GM18951 (cell line): ENCODE data around the gene GP1BA.
"Not testable (repeated sequence)": the region's sequence is repeated elsewhere in the genome, so short reads cannot be mapped to it uniquely, and the experiment has no call there.

Source experiments
- POLR2A ChIP-seq: IDR thresholded peaks from 4 replicates; pipeline ENCODE4 v1.6.1; 2011; ENCODE audit warnings: mild to moderate bottlenecking; ENCODE audit not compliant: insufficient read length, insufficient read depth; ENCODE audit errors: extremely low read depth
- in situ Hi-C: fragments of 300-500 bp; cut with MboI; formaldehyde crosslinking; loops from one replicate; pipeline ENCODE4 v1.12.0; 2022; ENCODE audit warnings: low sequenced_read_pairs, mixed read lengths, inconsistent platforms; ENCODE audit not compliant: unreplicated experiment

The GP1BA gene

GRCh38 chr17:4896332-4897197, 35.5 kb upstream of the GP1BA start:
- in situ Hi-C loops: loop anchor here (25.0 kb wide), 1 partner anchor 334 kb away; the partner anchor contains the start of genes GGT6 and MYBBP1A

DNA sequence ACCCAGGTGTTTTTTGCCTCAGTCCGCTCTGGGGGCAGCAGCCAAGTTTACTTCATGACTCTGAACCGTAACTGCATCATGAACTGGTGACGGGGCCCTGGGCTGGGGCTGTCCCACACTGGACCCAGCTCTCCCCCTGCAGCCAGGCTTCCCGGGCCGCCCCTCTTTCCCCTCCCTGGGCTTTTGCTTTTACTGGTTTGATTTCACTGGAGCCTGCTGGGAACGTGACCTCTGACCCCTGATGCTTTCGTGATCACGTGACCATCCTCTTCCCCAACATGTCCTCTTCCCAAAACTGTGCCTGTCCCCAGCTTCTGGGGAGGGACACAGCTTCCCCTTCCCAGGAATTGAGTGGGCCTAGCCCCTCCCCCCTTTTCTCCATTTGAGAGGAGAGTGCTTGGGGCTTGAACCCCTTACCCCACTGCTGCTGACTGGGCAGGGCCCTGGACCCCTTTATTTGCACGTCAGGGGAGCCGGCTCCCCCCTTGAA, 34.8 kb upstream of the GP1BA start:
- in situ Hi-C loops: loop anchor here (25.0 kb wide), 1 partner anchor 335 kb away; the partner anchor contains the start of genes GGT6 and MYBBP1A
- TF ChIP-seq POLR2A: no peak

More at GRCh38 chr17:4896332-4897197, 35.5 kb upstream of the GP1BA start:
- TF ChIP-seq POLR2A: no peak

DNA sequence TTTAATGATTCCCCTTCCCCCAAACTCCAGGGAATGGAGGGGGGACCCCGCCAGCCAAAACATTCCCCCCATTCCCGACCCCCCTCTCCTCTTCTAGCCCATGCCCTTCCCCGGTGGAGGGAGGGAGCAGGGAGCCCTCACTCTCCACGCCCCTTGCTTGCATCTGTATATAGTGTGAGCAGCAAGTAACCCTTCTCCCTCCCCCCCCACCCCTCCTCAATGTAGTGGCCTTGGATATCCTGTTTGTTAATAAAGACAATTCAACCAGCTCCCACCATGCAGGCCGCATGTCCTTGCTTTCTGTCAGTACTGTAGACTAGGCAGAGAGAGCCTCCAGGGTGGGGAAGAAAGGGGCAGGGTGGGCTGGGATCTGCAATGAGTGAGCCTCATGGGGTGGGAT, 34.3 kb upstream of the GP1BA start:
- in situ Hi-C loops: loop anchor here (25.0 kb wide), 1 partner anchor 335 kb away; the partner anchor contains the start of genes GGT6 and MYBBP1A
- no peak for TF ChIP-seq POLR2A

GRCh38 chr17:4898351-4898750, 33.7 kb upstream of the GP1BA start:
- TF ChIP-seq POLR2A: no peak
- in situ Hi-C loops: loop anchor here (25.0 kb wide), 1 partner anchor 336 kb away; the partner anchor contains the start of genes GGT6 and MYBBP1A

GRCh38 chr17:4898927-4899326, 33.1 kb upstream of the GP1BA start:
- TF ChIP-seq POLR2A: no peak
- in situ Hi-C loops: loop anchor here (25.0 kb wide), 1 partner anchor 337 kb away; the partner anchor contains the start of genes GGT6 and MYBBP1A

GRCh38 chr17:4899341-4900230, 32.5 kb upstream of the GP1BA start, which contains the start of gene C17orf107:
Gene C17orf107 (plus strand): TSS chr17:4899536. CDS start chr17:4899763, 227 bp downstream.
- TF ChIP-seq POLR2A: peak; percentile 8
- in situ Hi-C loops: loop anchor here (25.0 kb wide), 1 partner anchor 337 kb away; the partner anchor contains the start of genes GGT6 and MYBBP1A

DNA sequence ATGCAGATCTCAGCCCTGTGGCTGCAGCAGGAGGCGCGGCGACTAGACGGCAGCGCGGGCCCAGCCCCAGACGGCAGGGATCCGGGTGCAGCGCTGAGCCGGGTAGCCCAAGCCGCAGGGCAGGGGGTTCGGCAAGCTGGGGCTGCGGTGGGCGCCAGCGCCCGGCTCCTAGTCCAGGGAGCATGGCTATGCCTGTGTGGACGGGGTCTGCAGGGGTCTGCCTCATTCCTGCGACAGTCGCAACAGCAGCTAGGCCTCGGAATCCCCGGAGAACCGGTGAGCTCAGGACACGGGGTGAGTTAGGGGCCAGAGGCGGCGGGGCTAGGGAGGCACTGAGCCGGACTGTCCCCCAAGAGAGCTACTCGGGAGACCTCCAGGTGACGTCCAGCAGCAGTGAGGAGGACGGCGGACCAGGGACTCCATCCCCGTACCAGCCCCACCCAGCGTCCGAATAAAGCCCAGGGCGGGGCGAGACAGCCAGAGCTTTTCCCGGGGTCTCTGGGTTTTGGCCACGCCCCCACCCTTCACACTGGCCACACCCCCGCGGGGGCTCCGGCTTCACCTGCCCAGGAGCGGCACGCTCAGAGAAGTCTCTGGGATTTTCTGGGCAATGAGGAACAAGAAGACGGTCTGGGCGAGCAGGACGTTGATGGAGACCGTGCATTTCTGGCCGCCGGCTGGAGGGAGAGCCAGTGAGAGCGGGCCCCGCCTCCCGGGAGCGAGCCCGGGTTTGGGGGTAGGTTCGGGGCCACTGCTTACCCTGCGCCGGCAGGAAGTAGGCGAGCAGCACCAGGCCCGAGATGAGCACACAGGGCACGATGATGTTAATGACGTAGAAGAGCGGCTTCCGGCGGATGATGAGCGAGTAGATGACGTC, 31.6 kb upstream of the GP1BA start:
- in situ Hi-C loops: no loop called here
- TF ChIP-seq POLR2A: no peak

DNA sequence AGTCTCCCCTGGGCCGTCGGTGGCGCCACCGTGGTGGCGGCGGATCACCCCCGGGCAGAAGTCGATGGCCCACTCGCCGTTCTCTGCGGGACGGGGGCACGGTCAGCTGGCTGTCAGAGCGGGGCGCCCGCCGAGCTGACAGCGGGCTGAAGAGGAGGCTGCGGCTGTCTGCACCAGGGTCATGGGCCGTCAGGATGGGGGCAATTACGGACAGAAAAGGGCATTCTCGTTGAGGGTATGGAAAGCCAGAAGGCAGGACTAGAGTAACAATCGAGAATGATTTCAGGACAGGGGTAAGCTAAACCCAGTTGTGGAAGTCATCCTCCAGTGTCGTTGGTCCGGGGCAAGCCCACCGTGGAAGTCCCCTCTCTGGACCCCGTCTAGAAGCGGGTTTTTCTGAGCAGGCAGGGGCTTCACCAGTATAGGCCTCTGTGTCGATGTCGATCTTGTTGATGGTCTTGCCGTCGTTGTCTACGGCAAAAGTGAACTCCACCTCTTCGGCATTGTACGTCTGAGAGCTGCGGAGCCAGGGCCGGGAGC, 30.9 kb upstream of the GP1BA start:
- no peak for TF ChIP-seq POLR2A
- in situ Hi-C loops: no loop called here

GRCh38 chr17:4901648-4902344, 30.3 kb upstream of the GP1BA start:
- no peak for TF ChIP-seq POLR2A
- in situ Hi-C loops: no loop called here

DNA sequence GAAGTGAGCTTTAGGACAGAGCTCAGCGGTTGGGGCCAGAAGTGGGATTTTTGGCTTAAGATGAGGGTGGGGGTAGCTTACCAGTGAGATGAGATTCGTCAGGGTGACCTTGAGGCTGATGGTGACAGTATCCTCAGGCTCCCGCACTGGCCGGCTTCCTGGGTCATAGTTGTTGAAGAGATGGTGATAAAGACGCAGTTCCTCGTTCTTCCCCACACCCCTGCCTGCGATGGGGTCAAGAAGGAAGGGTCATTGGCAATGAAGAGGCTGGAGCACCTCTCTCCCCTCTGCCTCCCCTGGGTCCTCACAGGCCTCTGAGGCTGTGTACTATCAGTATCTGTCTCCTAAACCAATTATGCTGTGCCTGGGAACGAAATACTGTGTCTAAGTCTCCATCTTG, 29.5 kb upstream of the GP1BA start:
- in situ Hi-C loops: no loop called here
- no peak for TF ChIP-seq POLR2A

DNA sequence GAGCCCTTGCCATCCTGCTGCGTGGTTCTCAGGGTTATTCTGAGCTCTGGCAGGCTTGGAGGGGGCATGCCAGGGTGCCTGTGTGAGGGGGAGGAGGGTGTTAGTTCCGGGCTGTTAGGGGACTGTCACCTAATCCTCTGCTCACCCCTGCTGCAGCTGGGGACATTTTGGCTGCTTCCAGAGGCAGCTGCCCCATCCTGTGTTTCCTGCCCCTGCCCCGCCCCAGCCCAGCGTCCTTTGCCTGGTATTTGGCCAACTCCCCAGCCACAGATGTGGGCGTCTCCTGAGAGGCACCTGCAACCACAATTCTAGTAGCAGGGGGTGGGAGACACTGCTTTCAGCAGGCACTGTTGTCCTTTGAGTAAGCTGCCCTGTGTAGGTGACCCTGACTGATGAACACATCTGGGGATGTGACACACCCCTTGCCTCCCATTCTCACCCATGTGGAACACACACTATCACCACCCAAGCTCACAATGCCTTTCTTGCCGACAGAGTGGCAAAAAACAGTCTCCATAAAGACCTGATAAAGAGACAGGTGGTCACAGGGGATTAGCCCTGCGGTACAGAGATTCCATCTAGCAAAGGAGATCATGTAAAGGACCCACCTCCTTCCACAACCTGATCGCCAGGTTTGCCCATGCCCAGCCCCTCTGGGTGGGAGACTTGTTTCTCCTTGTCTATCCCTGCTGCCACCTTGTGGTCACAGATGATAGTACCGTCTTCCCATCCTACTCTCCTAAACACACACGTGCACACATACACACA, 28.8 kb upstream of the GP1BA start, which contains the start of gene CHRNE:
TSS of gene CHRNE (minus strand) at position 48 of the 768 bp plus-strand sequence. CDS start at position 13, 35 bp downstream.
- in situ Hi-C loops: no loop called here
- TF ChIP-seq POLR2A: no peak

DNA sequence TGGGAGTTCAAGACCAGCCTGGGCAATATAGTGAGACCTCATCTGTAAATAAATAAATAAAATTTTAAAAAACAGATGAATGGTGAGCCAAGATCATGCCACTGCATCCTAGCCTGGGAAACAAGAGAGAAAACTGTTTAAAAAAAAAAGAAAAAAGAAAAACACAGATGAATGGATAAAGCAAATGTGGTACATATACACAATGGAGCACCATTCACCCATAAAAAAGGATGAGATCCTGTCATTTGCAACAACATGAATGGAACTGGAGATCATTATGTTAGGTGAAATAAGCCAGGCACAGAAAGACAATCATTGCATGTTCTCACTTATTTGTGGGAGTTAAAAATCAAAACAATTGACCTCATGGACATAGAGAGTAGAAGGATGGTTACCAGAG, 25.4 kb upstream of the GP1BA start:
- in situ Hi-C loops: not testable (repeated sequence)
